Epithelial cell of proximal tubule (primary cell): ENCODE results near the gene PCMTD2. TPM values are rescaled to one million over a fixed set of nuclear protein-coding genes. Genes with fewer than 3 reads are reported as not detected.

Experiments
- DNase-seq: peaks from one replicate; pipeline ENCODE4 v3.0.0-alpha.2; 2011; ENCODE audit warnings: low read depth
- H3K4me3 ChIP-seq: 2 replicates; pipeline ENCODE4 v1.5.1; 2011; ENCODE audit warnings: low read depth, mild to moderate bottlenecking, low read length
- total RNA-seq: library from RNA; depleted of rRNA; stranded (reverse); fragments of >200 nt; gene quantifications from 2 replicates; pipeline ENCODE4 v1.2.3, GENCODE V29; 2015
- TF ChIP-seq, protein P1 (sequence below): conservative IDR thresholded peaks from 2 replicates; pipeline ENCODE4 v1.5.1; 2012; ENCODE audit warnings: low read depth, mild to moderate bottlenecking, low read length

The PCMTD2 gene
- total RNA-seq, 1 donor from 2014 or later, result 44.7 TPM

DNA sequence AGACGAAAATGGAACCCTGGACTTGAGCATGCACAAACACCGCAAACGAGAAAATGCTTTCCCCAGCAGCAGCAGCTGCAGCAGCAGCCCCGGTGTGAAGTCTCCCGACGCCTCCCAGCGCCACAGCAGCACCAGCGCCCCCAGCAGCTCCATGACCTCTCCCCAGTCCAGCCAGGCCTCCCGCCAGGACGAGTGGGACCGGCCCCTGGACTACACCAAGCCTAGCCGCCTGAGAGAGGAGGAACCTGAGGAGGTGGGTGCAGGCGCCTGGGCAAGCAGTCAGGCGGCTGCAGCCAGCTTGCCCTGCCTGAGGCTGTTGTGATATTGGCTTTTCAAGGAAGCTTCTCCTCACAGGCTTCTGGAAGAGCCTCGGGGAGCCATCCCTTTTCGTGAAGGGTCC, 35.8 kb upstream of the PCMTD2 start:
- no peak for DNase-seq
- H3K4me3 ChIP-seq, result no peak overlapping the region
- TF ChIP-seq, protein P1, sequence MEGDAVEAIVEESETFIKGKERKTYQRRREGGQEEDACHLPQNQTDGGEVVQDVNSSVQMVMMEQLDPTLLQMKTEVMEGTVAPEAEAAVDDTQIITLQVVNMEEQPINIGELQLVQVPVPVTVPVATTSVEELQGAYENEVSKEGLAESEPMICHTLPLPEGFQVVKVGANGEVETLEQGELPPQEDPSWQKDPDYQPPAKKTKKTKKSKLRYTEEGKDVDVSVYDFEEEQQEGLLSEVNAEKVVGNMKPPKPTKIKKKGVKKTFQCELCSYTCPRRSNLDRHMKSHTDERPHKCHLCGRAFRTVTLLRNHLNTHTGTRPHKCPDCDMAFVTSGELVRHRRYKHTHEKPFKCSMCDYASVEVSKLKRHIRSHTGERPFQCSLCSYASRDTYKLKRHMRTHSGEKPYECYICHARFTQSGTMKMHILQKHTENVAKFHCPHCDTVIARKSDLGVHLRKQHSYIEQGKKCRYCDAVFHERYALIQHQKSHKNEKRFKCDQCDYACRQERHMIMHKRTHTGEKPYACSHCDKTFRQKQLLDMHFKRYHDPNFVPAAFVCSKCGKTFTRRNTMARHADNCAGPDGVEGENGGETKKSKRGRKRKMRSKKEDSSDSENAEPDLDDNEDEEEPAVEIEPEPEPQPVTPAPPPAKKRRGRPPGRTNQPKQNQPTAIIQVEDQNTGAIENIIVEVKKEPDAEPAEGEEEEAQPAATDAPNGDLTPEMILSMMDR, result no peak

DNA sequence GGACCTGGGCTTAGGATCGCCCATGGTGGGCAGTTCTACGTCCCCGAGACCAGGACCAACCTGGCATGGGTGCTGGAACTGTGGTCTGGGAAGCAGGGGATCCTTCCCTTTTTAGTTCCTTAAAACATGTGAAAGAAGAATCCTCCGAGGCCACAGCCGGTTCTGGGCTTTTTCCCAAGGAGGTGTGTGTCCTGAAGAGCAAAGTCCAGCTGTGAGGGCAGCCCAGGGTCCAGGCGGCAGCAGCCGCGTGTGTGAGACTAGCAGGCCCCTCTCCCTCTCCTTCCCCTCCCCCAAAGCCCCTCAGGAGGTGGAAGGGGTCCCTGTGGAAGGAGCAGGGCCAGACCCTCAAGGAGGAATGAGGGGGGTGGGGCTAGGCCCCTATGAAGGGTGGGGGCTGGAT, 35.1 kb upstream of the PCMTD2 start:
- TF ChIP-seq, protein P1, result no peak
- DNase-seq, result no peak
- no peak overlapping the region for H3K4me3 ChIP-seq

DNA sequence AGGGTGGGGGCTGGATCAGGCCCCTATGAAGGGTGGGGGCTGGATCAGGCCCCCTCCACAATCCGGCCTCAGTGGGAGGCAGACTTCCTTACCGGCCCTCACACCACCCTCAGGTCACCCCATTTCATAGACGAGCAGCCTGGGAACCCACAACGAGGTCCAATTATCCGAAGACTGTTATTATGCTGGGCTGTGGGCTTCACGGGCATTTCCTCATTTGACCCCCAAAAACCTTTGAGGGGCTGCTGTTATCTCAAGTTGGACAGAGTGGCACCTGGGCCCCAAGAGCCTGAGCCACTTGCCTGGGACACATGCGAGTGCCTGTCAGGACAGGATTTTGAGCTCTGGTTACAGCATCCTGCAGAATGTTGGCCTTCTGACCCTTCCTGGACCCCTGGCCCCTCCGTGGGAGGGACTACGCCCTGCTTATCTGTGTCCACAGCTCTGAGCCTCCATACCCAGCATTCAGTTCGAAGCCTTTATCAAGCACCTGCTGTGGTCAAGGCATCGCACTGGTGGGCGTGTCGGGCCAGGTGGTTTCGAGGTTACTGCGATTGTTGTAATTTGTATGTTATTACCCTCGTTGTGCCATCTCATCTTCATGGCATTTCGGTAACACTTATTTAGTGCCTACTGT, 34.5 kb upstream of the PCMTD2 start:
- no peak for DNase-seq
- H3K4me3 ChIP-seq, result no peak overlapping the region
- TF ChIP-seq, protein P1, result no peak

DNA sequence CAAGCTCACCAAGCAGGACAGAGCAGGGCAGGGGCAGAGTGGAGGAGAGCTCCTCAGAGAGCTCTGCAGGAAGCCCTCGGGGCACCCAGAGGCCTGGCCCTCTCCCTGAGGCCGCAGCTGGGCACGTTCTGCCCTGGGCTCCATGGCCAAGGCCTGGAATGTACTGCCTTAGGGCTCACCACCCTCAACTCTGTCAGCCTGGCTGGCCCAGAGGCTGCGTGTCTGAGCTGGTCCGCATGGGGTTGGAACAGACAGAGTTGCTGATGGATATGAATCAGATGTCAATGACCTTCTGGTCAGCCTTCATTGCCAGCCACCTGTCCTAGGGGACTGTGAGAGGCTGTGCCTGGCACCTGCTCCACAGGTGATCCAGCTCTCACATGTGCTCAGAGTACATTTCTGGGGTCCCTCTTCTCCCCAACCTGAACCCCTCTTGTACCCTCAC, 33.2 kb upstream of the PCMTD2 start:
- no peak overlapping the region for H3K4me3 ChIP-seq
- TF ChIP-seq, protein P1, result no peak
- DNase-seq, result peak; percentile 20

DNA sequence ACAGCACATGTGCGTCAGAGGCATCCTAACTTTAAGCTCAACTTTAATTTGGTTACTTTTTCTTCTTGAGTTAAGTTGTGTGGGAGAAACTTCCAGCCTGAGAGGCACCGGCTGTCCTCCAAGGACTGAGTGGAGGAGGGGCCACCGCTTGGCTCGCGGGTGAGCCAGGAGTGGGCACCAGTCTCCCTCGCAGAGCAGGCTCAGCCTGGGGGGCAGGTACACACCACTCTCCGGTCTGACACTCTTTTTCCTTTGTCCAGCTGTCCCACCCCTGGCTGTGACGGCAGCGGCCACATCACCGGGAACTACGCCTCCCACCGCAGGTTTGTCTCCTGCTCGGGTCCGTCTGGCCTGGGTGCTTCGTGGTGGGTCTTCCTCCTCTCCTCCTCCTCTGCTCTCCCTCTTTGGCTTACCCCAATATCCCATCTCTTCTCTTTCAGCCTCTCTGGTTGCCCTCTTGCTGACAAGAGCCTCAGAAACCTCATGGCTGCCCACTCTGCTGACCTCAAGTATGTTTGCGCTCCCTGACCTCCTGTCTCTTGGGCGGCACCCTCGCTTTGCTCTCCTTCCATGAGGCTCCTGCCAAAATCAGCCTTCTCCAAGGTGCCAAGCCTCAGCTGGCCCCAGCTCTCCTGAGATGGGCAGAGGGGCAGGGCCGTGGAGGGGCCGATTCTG, 32.6 kb upstream of the PCMTD2 start:
- TF ChIP-seq, protein P1, result no peak
- no peak for DNase-seq
- no peak overlapping the region for H3K4me3 ChIP-seq

DNA sequence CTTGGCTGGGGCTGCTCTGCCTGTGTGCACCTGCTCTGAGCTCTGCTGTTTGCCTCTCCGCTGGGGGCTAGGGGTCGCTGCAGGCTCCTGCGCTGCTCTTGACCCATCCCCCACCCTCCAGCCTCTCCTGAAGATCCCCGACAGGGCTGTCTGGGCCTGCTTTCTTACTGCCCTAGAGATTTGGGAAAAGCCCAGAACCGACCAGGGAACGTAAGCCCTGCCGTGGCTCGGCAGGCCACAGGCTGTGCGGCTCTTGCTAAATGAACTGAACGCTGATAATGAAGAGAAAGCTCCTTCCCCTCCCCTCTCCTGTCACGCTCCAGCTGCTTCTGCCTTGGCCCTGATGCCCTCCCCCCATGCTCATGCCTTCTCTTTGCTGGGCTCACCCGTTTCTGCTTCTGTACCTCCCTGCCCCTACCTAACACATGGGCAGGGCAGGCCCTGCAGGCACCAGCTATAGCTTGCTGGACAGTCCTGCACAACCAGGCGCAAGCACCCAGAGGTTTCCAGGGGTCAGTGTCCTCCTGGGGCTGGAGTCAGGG, 32.0 kb upstream of the PCMTD2 start:
- DNase-seq, result peak; percentile 10
- H3K4me3 ChIP-seq, result no peak overlapping the region
- TF ChIP-seq, protein P1, result peak; percentile 51
